HEK293 (cell line): ENCODE results near the gene MATCAP1.

Experiments
- PRDM1 ChIP-seq: fragments of 450-650 bp; formaldehyde crosslinking; IDR thresholded peaks from 2 replicates; pipeline ENCODE4; 2016; ENCODE audit warnings: missing biosample characterization, missing genetic modification characterization
- TCF7L2 ChIP-seq: IDR thresholded peaks from 2 replicates; pipeline ENCODE4 v1.6.1; 2011; ENCODE audit warnings: low read depth, mild to moderate bottlenecking, inconsistent platforms, low read length, moderate library complexity, borderline replicate concordance
- YY2 ChIP-seq: fragments of 450-650 bp; formaldehyde crosslinking; IDR thresholded peaks from 2 replicates; pipeline ENCODE4 v1.5.1; 2016; ENCODE audit warnings: missing biosample characterization, missing genetic modification characterization
- ZNF133 ChIP-seq: fragments of 450-650 bp; formaldehyde crosslinking; IDR thresholded peaks from 2 replicates; pipeline ENCODE4 v1.5.1; 2016; ENCODE audit warnings: missing biosample characterization, missing genetic modification characterization
- ZNF223 ChIP-seq: fragments of 450-650 bp; formaldehyde crosslinking; IDR thresholded peaks from 2 replicates; pipeline ENCODE4 v1.5.1; 2016; ENCODE audit warnings: missing biosample characterization, missing genetic modification characterization
- ZNF311 ChIP-seq: fragments of 450-650 bp; formaldehyde crosslinking; IDR thresholded peaks from 2 replicates; pipeline ENCODE4 v1.5.1; 2017; ENCODE audit warnings: missing biosample characterization, missing genetic modification characterization, borderline replicate concordance
- ZNF324 ChIP-seq: fragments of 450-650 bp; formaldehyde crosslinking; IDR thresholded peaks from 2 replicates; pipeline ENCODE4 v1.5.1; 2016; ENCODE audit warnings: missing biosample characterization, missing genetic modification characterization
- ZNF544 ChIP-seq: fragments of 450-650 bp; formaldehyde crosslinking; IDR thresholded peaks from 2 replicates; pipeline ENCODE4 v1.5.0; 2017; ENCODE audit warnings: missing biosample characterization, missing genetic modification characterization
- ZNF571 ChIP-seq: fragments of 450-650 bp; formaldehyde crosslinking; IDR thresholded peaks from 2 replicates; pipeline ENCODE4 v1.5.0; 2017; ENCODE audit warnings: missing biosample characterization, missing genetic modification characterization
- ZNF585B ChIP-seq: fragments of 450-650 bp; formaldehyde crosslinking; IDR thresholded peaks from 2 replicates; pipeline ENCODE4 v1.5.1; 2016; ENCODE audit warnings: missing biosample characterization, missing genetic modification characterization
- ZNF624 ChIP-seq: fragments of 450-650 bp; formaldehyde crosslinking; IDR thresholded peaks from 2 replicates; pipeline ENCODE4 v1.5.1; 2017; ENCODE audit warnings: missing biosample characterization, missing genetic modification characterization
- ZNF707 ChIP-seq: fragments of 450-650 bp; formaldehyde crosslinking; IDR thresholded peaks from 2 replicates; pipeline ENCODE4 v1.5.1; 2016; ENCODE audit warnings: missing biosample characterization, missing genetic modification characterization
- ZNF785 ChIP-seq: fragments of 450-650 bp; formaldehyde crosslinking; IDR thresholded peaks from 2 replicates; pipeline ENCODE4 v1.5.1; 2016; ENCODE audit warnings: missing biosample characterization, missing genetic modification characterization
- ZSCAN23 ChIP-seq: fragments of 450-650 bp; formaldehyde crosslinking; IDR thresholded peaks from 2 replicates; pipeline ENCODE4 v1.5.1; 2016; ENCODE audit warnings: missing biosample characterization, missing genetic modification characterization
- TF ChIP-seq, protein P1 (sequence below): fragments of 450-650 bp; formaldehyde crosslinking; IDR thresholded peaks from 2 replicates; pipeline ENCODE4 v1.5.1; 2016; ENCODE audit warnings: missing biosample characterization, missing genetic modification characterization
- TF ChIP-seq, protein P2 (sequence below): fragments of 450-650 bp; formaldehyde crosslinking; IDR thresholded peaks from 2 replicates; pipeline ENCODE4 v1.5.1; 2017; ENCODE audit warnings: missing biosample characterization, missing genetic modification characterization
- TF ChIP-seq, protein P3 (sequence below): fragments of 450-650 bp; formaldehyde crosslinking; optimal IDR thresholded peaks from 2 replicates; pipeline ENCODE3; 2016; ENCODE audit warnings: missing biosample characterization, mild to moderate bottlenecking, missing genetic modification characterization
- TF ChIP-seq, protein P4 (sequence below): fragments of 450-650 bp; IDR thresholded peaks from 2 replicates; pipeline ENCODE4 v1.5.1; 2018; ENCODE audit warnings: missing biosample characterization, mild to moderate bottlenecking, missing genetic modification characterization
- TF ChIP-seq, protein P5 (sequence below): fragments of 450-650 bp; IDR thresholded peaks from 2 replicates; pipeline ENCODE4 v1.5.1; 2018; ENCODE audit warnings: missing biosample characterization, missing genetic modification characterization
- TF ChIP-seq, protein P6 (sequence below): fragments of 450-650 bp; formaldehyde crosslinking; IDR thresholded peaks from 2 replicates; pipeline ENCODE4 v1.5.1; 2016; ENCODE audit warnings: missing biosample characterization, missing genetic modification characterization
- TF ChIP-seq, protein P7 (sequence below): IDR thresholded peaks from 2 replicates; pipeline ENCODE4 v1.6.1; 2011; ENCODE audit warnings: mild to moderate bottlenecking, low read depth, low read length, borderline replicate concordance
- TF ChIP-seq, protein P8 (sequence below): fragments of 450-650 bp; formaldehyde crosslinking; IDR thresholded peaks from 2 replicates; pipeline ENCODE4 v1.5.1; 2017; ENCODE audit warnings: missing biosample characterization, missing genetic modification characterization
- TF ChIP-seq, protein P9 (sequence below): fragments of 450-650 bp; formaldehyde crosslinking; IDR thresholded peaks from 2 replicates; pipeline ENCODE4 v1.5.1; 2017; ENCODE audit warnings: missing biosample characterization, mild to moderate bottlenecking, missing genetic modification characterization, moderate library complexity

MATCAP1 gene

DNA sequence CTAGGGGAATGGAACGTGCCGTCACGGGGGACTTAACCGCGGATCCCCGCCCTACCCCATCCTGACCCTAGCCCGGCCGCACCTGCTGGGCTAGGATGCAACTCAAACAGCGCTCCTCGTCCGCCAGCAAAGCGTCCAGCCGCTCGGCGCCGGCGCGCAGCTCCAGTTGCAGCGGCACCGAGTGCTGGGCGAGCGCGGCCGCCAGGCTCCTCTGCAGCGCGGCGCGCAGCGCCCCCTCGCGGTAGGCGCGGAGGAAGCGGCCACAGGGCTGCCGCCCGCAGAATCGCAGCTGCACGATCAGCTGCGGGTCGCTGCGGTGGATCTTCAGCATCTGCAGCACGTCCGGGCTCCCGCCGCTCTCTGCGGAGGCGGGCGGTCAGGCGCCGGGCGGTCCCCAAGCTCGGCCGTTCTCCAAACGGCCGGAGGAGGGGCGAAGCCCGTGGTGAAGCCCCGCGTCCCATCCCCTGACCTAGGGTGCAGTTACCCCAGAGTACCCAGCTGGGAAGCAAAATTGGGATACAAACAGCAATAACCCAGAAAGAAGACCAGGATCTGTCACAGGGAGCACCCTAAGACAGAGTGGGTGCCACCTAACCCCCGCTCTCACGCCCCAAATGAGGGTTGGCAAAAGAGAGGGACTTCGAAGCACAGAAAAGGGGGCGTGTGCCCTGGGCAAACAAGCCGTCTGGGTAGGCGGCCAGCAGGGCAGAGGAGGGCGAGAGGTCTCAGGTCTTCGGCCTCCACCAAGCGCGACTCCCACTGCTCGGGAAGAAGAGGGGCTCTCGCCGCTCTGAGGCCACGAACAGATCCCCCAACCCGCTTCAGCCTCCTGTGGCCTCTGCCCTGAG lies 28.2 kb downstream of the MATCAP1 start (continued):
- TF ChIP-seq ZNF624 (tag by site-specific recombination) (no peak), ZNF707 (tag by site-specific recombination) (no peak), TCF7L2 (no peak), ZNF223 (tag by site-specific recombination) (no peak), YY2 (tag by site-specific recombination) (no peak), PRDM1 (tag by site-specific recombination) (no peak), ZNF311 (tag by site-specific recombination) (no peak), ZNF785 (no peak), ZNF571 (tag by site-specific recombination) (no peak), ZSCAN23 (tag by site-specific recombination) (no peak), ZNF324 (tag by site-specific recombination) (no peak), ZNF585B (tag by site-specific recombination) (no peak), ZNF544 (tag by site-specific recombination) (no peak), ZNF133 (tag by site-specific recombination) (no peak)
- TF ChIP-seq, protein P1, sequence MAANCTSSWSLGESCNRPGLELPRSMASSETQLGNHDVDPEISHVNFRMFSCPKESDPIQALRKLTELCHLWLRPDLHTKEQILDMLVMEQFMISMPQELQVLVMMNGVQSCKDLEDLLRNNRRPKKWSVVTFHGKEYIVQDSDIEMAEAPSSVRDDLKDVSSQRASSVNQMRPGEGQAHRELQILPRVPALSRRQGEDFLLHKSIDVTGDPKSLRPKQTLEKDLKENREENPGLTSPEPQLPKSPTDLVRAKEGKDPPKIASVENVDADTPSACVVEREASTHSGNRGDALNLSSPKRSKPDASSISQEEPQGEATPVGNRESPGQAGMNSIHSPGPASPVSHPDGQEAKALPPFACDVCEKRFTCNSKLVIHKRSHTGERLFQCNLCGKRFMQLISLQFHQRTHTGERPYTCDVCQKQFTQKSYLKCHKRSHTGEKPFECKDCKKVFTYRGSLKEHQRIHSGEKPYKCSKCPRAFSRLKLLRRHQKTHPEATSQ (tag by site-specific recombination): no peak
- TF ChIP-seq, protein P2, sequence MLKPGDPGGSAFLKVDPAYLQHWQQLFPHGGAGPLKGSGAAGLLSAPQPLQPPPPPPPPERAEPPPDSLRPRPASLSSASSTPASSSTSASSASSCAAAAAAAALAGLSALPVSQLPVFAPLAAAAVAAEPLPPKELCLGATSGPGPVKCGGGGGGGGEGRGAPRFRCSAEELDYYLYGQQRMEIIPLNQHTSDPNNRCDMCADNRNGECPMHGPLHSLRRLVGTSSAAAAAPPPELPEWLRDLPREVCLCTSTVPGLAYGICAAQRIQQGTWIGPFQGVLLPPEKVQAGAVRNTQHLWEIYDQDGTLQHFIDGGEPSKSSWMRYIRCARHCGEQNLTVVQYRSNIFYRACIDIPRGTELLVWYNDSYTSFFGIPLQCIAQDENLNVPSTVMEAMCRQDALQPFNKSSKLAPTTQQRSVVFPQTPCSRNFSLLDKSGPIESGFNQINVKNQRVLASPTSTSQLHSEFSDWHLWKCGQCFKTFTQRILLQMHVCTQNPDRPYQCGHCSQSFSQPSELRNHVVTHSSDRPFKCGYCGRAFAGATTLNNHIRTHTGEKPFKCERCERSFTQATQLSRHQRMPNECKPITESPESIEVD (tag by site-specific recombination): no peak
- TF ChIP-seq, protein P3, sequence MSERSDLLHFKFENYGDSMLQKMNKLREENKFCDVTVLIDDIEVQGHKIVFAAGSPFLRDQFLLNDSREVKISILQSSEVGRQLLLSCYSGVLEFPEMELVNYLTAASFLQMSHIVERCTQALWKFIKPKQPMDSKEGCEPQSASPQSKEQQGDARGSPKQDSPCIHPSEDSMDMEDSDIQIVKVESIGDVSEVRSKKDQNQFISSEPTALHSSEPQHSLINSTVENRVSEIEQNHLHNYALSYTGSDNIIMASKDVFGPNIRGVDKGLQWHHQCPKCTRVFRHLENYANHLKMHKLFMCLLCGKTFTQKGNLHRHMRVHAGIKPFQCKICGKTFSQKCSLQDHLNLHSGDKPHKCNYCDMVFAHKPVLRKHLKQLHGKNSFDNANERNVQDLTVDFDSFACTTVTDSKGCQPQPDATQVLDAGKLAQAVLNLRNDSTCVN (tag by site-specific recombination): peak; percentile 43
- TF ChIP-seq, protein P4, sequence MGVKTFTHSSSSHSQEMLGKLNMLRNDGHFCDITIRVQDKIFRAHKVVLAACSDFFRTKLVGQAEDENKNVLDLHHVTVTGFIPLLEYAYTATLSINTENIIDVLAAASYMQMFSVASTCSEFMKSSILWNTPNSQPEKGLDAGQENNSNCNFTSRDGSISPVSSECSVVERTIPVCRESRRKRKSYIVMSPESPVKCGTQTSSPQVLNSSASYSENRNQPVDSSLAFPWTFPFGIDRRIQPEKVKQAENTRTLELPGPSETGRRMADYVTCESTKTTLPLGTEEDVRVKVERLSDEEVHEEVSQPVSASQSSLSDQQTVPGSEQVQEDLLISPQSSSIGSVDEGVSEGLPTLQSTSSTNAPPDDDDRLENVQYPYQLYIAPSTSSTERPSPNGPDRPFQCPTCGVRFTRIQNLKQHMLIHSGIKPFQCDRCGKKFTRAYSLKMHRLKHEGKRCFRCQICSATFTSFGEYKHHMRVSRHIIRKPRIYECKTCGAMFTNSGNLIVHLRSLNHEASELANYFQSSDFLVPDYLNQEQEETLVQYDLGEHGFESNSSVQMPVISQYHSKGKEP (tag by site-specific recombination): peak; percentile 93
- TF ChIP-seq, protein P5, sequence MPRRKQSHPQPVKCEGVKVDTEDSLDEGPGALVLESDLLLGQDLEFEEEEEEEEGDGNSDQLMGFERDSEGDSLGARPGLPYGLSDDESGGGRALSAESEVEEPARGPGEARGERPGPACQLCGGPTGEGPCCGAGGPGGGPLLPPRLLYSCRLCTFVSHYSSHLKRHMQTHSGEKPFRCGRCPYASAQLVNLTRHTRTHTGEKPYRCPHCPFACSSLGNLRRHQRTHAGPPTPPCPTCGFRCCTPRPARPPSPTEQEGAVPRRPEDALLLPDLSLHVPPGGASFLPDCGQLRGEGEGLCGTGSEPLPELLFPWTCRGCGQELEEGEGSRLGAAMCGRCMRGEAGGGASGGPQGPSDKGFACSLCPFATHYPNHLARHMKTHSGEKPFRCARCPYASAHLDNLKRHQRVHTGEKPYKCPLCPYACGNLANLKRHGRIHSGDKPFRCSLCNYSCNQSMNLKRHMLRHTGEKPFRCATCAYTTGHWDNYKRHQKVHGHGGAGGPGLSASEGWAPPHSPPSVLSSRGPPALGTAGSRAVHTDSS (tag by site-specific recombination): no peak
- TF ChIP-seq, protein P6, sequence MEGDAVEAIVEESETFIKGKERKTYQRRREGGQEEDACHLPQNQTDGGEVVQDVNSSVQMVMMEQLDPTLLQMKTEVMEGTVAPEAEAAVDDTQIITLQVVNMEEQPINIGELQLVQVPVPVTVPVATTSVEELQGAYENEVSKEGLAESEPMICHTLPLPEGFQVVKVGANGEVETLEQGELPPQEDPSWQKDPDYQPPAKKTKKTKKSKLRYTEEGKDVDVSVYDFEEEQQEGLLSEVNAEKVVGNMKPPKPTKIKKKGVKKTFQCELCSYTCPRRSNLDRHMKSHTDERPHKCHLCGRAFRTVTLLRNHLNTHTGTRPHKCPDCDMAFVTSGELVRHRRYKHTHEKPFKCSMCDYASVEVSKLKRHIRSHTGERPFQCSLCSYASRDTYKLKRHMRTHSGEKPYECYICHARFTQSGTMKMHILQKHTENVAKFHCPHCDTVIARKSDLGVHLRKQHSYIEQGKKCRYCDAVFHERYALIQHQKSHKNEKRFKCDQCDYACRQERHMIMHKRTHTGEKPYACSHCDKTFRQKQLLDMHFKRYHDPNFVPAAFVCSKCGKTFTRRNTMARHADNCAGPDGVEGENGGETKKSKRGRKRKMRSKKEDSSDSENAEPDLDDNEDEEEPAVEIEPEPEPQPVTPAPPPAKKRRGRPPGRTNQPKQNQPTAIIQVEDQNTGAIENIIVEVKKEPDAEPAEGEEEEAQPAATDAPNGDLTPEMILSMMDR: peak; percentile 67
- TF ChIP-seq, protein P7, sequence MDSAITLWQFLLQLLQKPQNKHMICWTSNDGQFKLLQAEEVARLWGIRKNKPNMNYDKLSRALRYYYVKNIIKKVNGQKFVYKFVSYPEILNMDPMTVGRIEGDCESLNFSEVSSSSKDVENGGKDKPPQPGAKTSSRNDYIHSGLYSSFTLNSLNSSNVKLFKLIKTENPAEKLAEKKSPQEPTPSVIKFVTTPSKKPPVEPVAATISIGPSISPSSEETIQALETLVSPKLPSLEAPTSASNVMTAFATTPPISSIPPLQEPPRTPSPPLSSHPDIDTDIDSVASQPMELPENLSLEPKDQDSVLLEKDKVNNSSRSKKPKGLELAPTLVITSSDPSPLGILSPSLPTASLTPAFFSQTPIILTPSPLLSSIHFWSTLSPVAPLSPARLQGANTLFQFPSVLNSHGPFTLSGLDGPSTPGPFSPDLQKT: no peak
- TF ChIP-seq, protein P8, sequence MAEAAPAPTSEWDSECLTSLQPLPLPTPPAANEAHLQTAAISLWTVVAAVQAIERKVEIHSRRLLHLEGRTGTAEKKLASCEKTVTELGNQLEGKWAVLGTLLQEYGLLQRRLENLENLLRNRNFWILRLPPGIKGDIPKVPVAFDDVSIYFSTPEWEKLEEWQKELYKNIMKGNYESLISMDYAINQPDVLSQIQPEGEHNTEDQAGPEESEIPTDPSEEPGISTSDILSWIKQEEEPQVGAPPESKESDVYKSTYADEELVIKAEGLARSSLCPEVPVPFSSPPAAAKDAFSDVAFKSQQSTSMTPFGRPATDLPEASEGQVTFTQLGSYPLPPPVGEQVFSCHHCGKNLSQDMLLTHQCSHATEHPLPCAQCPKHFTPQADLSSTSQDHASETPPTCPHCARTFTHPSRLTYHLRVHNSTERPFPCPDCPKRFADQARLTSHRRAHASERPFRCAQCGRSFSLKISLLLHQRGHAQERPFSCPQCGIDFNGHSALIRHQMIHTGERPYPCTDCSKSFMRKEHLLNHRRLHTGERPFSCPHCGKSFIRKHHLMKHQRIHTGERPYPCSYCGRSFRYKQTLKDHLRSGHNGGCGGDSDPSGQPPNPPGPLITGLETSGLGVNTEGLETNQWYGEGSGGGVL (tag by site-specific recombination): no peak
- TF ChIP-seq, protein P9, sequence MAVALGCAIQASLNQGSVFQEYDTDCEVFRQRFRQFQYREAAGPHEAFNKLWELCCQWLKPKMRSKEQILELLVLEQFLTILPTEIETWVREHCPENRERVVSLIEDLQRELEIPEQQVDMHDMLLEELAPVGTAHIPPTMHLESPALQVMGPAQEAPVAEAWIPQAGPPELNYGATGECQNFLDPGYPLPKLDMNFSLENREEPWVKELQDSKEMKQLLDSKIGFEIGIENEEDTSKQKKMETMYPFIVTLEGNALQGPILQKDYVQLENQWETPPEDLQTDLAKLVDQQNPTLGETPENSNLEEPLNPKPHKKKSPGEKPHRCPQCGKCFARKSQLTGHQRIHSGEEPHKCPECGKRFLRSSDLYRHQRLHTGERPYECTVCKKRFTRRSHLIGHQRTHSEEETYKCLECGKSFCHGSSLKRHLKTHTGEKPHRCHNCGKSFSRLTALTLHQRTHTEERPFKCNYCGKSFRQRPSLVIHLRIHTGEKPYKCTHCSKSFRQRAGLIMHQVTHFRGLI (tag by site-specific recombination): peak; percentile 75
